GM18499 (cell line): ENCODE measurements around the gene FDXR.
"Not testable (repeated sequence)": the region's sequence is repeated elsewhere in the genome, so short reads cannot be mapped to it uniquely, and the experiment has no call there.

ENCODE experiments used
- ATAC-seq: cut with Tn5 transposase; IDR thresholded peaks from one replicate; pipeline ENCODE4 v1.9.1; 2021; ENCODE audit warnings: moderate number of reproducible peaks; ENCODE audit not compliant: insufficient read depth, unreplicated experiment

FDXR gene

GRCh38 chr17:74872313-74873036 lies at the start of gene FDXR:
Gene FDXR (minus strand): TSS chr17:74872994. CDS start chr17:74872944, 50 bp downstream.
- ATAC-seq: peak; percentile 6

DNA sequence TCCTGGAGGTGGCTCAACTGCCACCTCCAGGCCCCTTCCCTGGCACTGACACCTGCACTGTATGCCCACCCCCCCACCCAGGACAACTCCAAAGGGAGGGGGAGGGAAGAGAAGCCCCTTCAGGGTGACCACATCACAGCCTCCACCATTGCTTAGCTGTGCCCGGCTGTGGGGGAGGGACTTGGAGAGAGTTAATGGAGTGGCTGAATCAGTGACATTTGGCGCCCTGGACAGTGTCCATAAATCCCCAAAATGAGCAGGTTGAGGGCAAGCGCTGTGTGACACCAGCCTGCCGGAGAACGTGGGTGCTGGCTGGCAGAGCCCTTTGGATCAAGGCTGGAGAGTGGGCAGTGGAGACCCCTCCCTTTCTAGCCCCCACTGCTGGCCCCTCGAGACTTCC lies 49.4 kb upstream of the FDXR start:
- ATAC-seq: no peak

DNA sequence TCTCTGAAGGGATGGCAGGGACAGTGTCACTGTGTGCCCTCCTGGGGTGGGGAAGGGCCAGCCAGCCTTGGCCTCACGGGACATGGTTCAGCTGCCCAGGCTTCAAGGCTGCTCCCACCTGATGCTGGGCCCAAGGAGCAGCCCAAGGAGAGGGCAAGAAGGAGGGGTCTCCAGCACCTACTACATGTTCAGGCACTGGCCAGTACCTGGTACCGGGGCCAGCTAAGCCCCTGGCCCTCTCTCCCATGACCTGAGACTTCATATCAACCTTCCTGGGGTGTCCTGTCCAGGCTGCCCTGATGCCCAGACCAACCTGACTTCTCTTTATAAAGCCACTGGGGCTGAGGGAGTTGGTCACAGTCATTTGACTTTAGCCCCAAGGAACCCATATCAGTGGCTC lies 49.0 kb upstream of the FDXR start:
- no peak for ATAC-seq

GRCh38 chr17:74921026-74921681 lies 48.4 kb upstream of the FDXR start:
- no peak for ATAC-seq

DNA sequence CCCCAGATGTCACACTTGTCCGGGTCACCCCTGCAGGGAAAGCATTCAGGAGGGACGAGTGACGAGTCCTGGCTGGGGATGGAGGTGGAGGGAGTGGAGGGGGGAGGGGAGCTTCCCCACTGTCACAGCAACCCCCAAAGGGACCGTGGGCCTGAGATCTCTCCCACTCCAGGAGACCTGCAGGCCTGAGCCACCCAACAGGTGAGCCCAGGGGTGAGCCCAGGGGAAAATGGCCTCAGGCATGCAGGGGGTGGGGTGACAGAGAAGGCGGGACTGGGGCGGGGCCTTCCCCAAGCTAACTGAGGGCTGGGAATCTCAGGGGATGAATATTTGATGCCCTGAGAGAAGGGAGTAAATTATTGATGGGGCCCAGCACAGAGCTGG lies 47.8 kb upstream of the FDXR start:
- ATAC-seq: no peak

DNA sequence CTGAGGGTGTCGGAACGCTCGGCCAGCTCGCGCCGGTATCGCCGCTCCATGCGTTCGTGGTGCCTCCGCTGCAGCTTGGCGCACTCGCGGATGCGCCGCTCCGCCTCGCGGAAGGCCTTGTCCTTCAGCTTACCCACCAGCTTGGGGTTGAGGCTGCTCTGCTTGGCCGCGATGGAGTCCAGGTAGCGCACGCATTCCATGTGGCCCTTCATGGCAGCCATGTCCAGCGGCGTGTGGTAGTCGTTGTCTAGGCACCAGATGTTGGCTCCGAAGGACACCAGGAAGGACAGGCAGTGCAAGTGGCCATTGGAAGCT lies 47.5 kb upstream of the FDXR start:
- no peak for ATAC-seq

GRCh38 chr17:74919440-74920305 lies 46.9 kb upstream of the FDXR start:
- ATAC-seq: no peak

GRCh38 chr17:74918906-74919305 lies 46.1 kb upstream of the FDXR start:
- ATAC-seq: no peak

GRCh38 chr17:74917430-74917829 lies 44.6 kb upstream of the FDXR start:
- ATAC-seq: no peak

- no peak for ATAC-seq
Measured at GRCh38 chr17:74916851-74917199, 44.0 kb upstream of the FDXR start.

- ATAC-seq: no peak
Measured at GRCh38 chr17:74916136-74916850, 43.5 kb upstream of the FDXR start.

DNA sequence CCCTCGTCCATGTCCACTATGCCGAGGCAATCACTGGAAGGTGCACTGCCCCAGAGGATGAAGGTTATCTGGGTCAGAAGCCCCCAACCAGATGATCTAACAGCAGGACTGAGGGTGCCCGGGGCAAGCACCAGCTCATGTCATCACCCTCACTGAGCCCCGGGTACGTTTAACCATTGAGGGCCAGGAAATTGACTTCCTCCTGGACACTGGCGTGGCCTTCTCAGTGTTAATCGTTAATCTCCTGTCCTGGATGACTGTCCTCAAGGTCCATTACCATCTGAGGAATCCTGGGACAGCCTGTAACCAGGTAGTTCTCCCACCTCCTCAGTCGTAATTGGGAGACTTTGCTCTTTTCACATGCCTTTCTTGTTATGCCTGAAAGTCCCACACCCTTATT lies 38.6 kb upstream of the FDXR start:
- ATAC-seq: not testable (repeated sequence)

DNA sequence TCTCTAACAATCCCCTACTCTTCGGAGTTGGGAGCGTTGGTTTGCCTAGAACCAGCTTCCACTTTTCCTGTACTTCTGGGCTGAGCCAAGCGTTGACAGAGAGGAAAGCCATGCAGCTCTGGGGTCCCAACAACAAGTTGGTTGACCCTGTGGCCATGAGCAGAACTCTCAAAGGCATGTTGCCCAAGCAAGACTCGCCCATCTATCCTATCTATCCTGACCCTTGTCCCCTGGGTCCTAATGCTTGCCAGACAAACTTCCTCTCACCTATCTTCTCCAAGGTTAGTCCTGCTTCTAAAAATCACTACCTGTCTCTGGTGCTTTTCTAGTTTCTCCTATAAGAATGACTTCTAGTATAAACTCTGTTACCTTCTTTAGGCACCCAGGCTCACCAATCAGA lies 36.3 kb upstream of the FDXR start:
- ATAC-seq: not testable (repeated sequence)

- no peak for ATAC-seq
Measured at GRCh38 chr17:74907012-74907411, 34.2 kb upstream of the FDXR start.

GRCh38 chr17:74906214-74906793 lies 33.5 kb upstream of the FDXR start:
- ATAC-seq: not testable (repeated sequence)

- ATAC-seq: no peak
Measured at GRCh38 chr17:74904687-74905409, 32.1 kb upstream of the FDXR start.

- no peak for ATAC-seq
Measured at GRCh38 chr17:74903671-74904070, 30.9 kb upstream of the FDXR start.

- no peak for ATAC-seq
Measured at GRCh38 chr17:74903034-74903433, 30.2 kb upstream of the FDXR start.

GRCh38 chr17:74901353-74902135 lies 28.8 kb upstream of the FDXR start:
- no peak for ATAC-seq
